Measurements from ENCODE around the gene ITSN2. TPM values are rescaled to one million over a fixed set of nuclear protein-coding genes. Genes with fewer than 3 reads are reported as not detected.

ITSN2 gene
- total and polyA plus RNA-seq, 2 of the 8 experiments (the other 6 are each of a cell fraction or from before 2014, with no cell fraction given): 9.3 to 17.0 TPM

- H3K27ac ChIP-seq (ENCODE audit: low read depth, low read length): no peak overlapping the region
- 83% methylated on average over 5 of the region's 9 CpGs; no CpG with 5 or more reads in 1 of the 2 experiments for WGBS, 2 experiments (ENCODE audit: extremely low coverage in 1 of 2, insufficient coverage in 1 of 2, insufficient read length in 1 of 2, insufficient replicate concordance in 2 of 2, low coverage in 1 of 2, low lambda C conversion rate in 2 of 2, missing lambda C conversion rate in 1 of 2)
- H3K36me3 ChIP-seq (ENCODE audit: control insufficient read depth in 2 of 4, insufficient read depth in 4 of 4, low read length in 3 of 4): no peaks in the 10 kb centered on the region
- POLR2A ChIA-PET (ENCODE audit: partially characterized antibody): no interaction called here
- no peak overlapping the region for H3K18ac ChIP-seq (ENCODE audit: extremely low read depth, low read length)
- no peak overlapping the region for H3K56ac ChIP-seq (replicated peaks; ENCODE audit: insufficient read length, low read depth, low read length)
- no peak overlapping the region for H3K9ac ChIP-seq (replicated peaks in 1 of 4; ENCODE audit: extremely low read depth in 1 of 4, low read depth in 3 of 4, low read length in 3 of 4)
- no peak overlapping the region for H3K4me2 ChIP-seq (ENCODE audit: insufficient read depth in 1 of 2, low read depth in 2 of 2, low read length in 2 of 2)
- no peaks in the 10 kb centered on the region for H3K4me1 ChIP-seq (replicated peaks in 1 of 4; ENCODE audit: control insufficient read depth in 3 of 4, insufficient read depth in 4 of 4, low read length in 3 of 4)
- no peak overlapping the region for H3K14ac ChIP-seq (ENCODE audit: insufficient read length)
- H2BK120ac ChIP-seq (replicated peaks; ENCODE audit: low read depth, low read length): no peak overlapping the region
- H3K23ac ChIP-seq (ENCODE audit: insufficient read length): no peak overlapping the region
- DNase-seq (ENCODE audit: low read depth in 1 of 2, low spot score in 2 of 2): peak in 1 of 2 experiments; percentile 33
- H4K5ac ChIP-seq (ENCODE audit: insufficient read length, low read depth, low read length): no peak overlapping the region
- H3K23me2 ChIP-seq (ENCODE audit: low read depth, low read length): no peaks in the 10 kb centered on the region
- no peak overlapping the region for H2AFZ ChIP-seq (ENCODE audit: low read length)
- H2BK5ac ChIP-seq (ENCODE audit: low read depth, low read length): no peak overlapping the region
- H4K91ac ChIP-seq (replicated peaks; ENCODE audit: insufficient read length, low read length): no peak overlapping the region
- H4K20me1 ChIP-seq (replicated peaks in 1 of 2; ENCODE audit: control insufficient read depth in 1 of 2, insufficient read depth in 2 of 2, low read length in 2 of 2): no peaks in the 10 kb centered on the region
- H3K79me1 ChIP-seq (ENCODE audit: low read depth, low read length): no peaks in the 10 kb centered on the region
- no peak overlapping the region for H3K4ac ChIP-seq (replicated peaks; ENCODE audit: insufficient read length, low read depth, low read length)
- FAIRE-seq: no peak
- no peak overlapping the region for H2BK20ac ChIP-seq (ENCODE audit: low read length)
- H3K79me2 ChIP-seq (ENCODE audit: control insufficient read depth in 1 of 2, insufficient read depth in 2 of 2, low read length in 2 of 2): no peaks in the 10 kb centered on the region
- H2AK5ac ChIP-seq (ENCODE audit: low read depth, low read length): no peak overlapping the region
- H3K4me3 ChIP-seq (ENCODE audit: extremely low read depth in 1 of 4, insufficient read depth in 2 of 4, low read depth in 3 of 4, low read length in 4 of 4): no peak overlapping the region
- H3K27me3 ChIP-seq (replicated peaks in 1 of 4; ENCODE audit: control insufficient read depth in 3 of 4, extremely low read depth in 1 of 4, insufficient read depth in 3 of 4, low read length in 3 of 4): peaks cover 0 to 2% (median 0%) of the 10 kb centered on the region in 4 experiments; a peak in 3 of 7 replicates
- no peak overlapping the region for H4K8ac ChIP-seq (ENCODE audit: extremely low read depth, insufficient read depth, low read length)
- no peaks in the 10 kb centered on the region for H3K9me3 ChIP-seq (ENCODE audit: insufficient read depth in 2 of 2, low read depth in 1 of 2, low read length in 1 of 2)
- TF ChIP-seq SP2 (IDR thresholded peaks at IDR 0.05; ENCODE audit: low read length) (no peak), POLR2A (IDR thresholded peaks at IDR 0.05; ENCODE audit: control extremely low read depth in 1 of 2, low read depth in 2 of 2, low read length in 2 of 2) (no peak), CTBP2 (IDR thresholded peaks at IDR 0.05; ENCODE audit: borderline replicate concordance, insufficient read depth, insufficient read length, low read length) (no peak), TAF7 (optimal IDR thresholded peaks at IDR 0.05; ENCODE audit: borderline replicate concordance, low read depth, low read length) (no peak), CREB1 (IDR thresholded peaks at IDR 0.05) (no peak), BCL11A (IDR thresholded peaks at IDR 0.05; ENCODE audit: low read depth in 2 of 2, low read length in 2 of 2) (no peak), CHD2 (IDR thresholded peaks at IDR 0.05; ENCODE audit: low read length) (no peak), GABPA (IDR thresholded peaks at IDR 0.05; ENCODE audit: borderline replicate concordance, insufficient read depth, low read length) (no peak)
- TF ChIP-seq, protein P1, sequence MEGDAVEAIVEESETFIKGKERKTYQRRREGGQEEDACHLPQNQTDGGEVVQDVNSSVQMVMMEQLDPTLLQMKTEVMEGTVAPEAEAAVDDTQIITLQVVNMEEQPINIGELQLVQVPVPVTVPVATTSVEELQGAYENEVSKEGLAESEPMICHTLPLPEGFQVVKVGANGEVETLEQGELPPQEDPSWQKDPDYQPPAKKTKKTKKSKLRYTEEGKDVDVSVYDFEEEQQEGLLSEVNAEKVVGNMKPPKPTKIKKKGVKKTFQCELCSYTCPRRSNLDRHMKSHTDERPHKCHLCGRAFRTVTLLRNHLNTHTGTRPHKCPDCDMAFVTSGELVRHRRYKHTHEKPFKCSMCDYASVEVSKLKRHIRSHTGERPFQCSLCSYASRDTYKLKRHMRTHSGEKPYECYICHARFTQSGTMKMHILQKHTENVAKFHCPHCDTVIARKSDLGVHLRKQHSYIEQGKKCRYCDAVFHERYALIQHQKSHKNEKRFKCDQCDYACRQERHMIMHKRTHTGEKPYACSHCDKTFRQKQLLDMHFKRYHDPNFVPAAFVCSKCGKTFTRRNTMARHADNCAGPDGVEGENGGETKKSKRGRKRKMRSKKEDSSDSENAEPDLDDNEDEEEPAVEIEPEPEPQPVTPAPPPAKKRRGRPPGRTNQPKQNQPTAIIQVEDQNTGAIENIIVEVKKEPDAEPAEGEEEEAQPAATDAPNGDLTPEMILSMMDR (IDR thresholded peaks at IDR 0.05; ENCODE audit: control extremely low read depth in 1 of 3, insufficient read depth in 1 of 3, low read depth in 1 of 3, low read length in 3 of 3): no peak
- H2BK12ac ChIP-seq (ENCODE audit: low read depth, low read length): no peak overlapping the region
- CTCF ChIA-PET (ENCODE audit: partially characterized antibody): interaction anchor here (1.1 to 2.3 kb wide), 2 partner anchors 11 to 168 kb away, joined by 3 to 9 read pairs; no protein-coding TSS in a partner anchor
- no peak overlapping the region for H2BK15ac ChIP-seq (ENCODE audit: low read length)
Measured at GRCh38 chr2:24190503-24190902, 169.8 kb downstream of the ITSN2 start.

Measured in H1 (cell line).